Left ventricle myocardium inferior (tissue), 1 donor: ENCODE measurements around the gene EID2. TPM values are rescaled to one million over a fixed set of nuclear protein-coding genes. Genes with fewer than 3 reads are reported as not detected.

Experiments used
- DNase-seq: peaks from one replicate; pipeline ENCODE4 v3.0.0-alpha.2; 2020
- H3K27ac ChIP-seq: fragments of 200-600 bp; replicated peaks from 2 replicates; pipeline ENCODE4 v1.8.0; 2021
- H3K27me3 ChIP-seq: fragments of 200-600 bp; 2 replicates; pipeline ENCODE4 v1.8.0; 2021; ENCODE audit warnings: low read depth
- H3K36me3 ChIP-seq: fragments of 200-600 bp; 2 replicates; pipeline ENCODE4 v1.8.0; 2021
- H3K4me1 ChIP-seq: fragments of 200-600 bp; 2 replicates; pipeline ENCODE4 v1.8.0; 2021
- H3K4me3 ChIP-seq: fragments of 200-600 bp; 2 replicates; pipeline ENCODE4 v1.8.0; 2021; ENCODE audit warnings: mild to moderate bottlenecking, moderate library complexity
- H3K9me3 ChIP-seq: fragments of 200-600 bp; replicated peaks from 2 replicates; pipeline ENCODE4 v1.8.0; 2021
- CTCF ChIP-seq: fragments of 200-600 bp; IDR thresholded peaks from 2 replicates; pipeline ENCODE4 v1.8.0; 2021; ENCODE audit warnings: antibody characterized with exemption, mild to moderate bottlenecking, borderline replicate concordance
- intact Hi-C: fragments of 100-400 bp; cut with micrococcal nuclease; formaldehyde crosslinking; loops from one replicate; pipeline ENCODE4 v1.11.0; 2022
- total RNA-seq: library from RNA; stranded (reverse); fragmentation: NEBNext Ultra II Directional; extraction: Animal tissue kit (Norgen Biotek cat#: 25700); gene quantifications from one replicate; pipeline ENCODE4 v1.2.1, GENCODE V29; 2021
- donor health status: DM: no; HTN: yes; CAD: no; lungs with severe emphysema.

EID2 gene
- total RNA-seq, 1 donor from 2014 or later = 9.8 TPM

- no peak for TF ChIP-seq CTCF
- peaks cover 60% of the 10 kb centered on the region for H3K27me3 ChIP-seq
- DNase-seq = no peak
- no peak overlapping the region for H3K27ac ChIP-seq
- H3K36me3 ChIP-seq = no peaks in the 10 kb centered on the region
- intact Hi-C loops = no loop called here
- H3K9me3 ChIP-seq = no peaks in the 10 kb centered on the region
- peaks cover 17% of the 10 kb centered on the region for H3K4me1 ChIP-seq
- no peak overlapping the region for H3K4me3 ChIP-seq
Measured at GRCh38 chr19:39517432-39517831, 22.5 kb downstream of the EID2 start.

GRCh38 chr19:39516270-39516669 is 23.7 kb downstream of the EID2 start:
- Histone ChIP-seq H3K27ac (no peak overlapping the region), H3K4me3 (no peak overlapping the region), H3K4me1 (peaks cover 17% of the 10 kb centered on the region), H3K27me3 (peaks cover 72% of the 10 kb centered on the region), H3K9me3 (no peaks in the 10 kb centered on the region), H3K36me3 (no peaks in the 10 kb centered on the region)
- no peak for DNase-seq
- TF ChIP-seq CTCF = no peak
- intact Hi-C loops = no loop called here

- Histone ChIP-seq H3K4me3 (peak overlapping the region; percentile 57), H3K27ac (no peak overlapping the region), H3K9me3 (no peaks in the 10 kb centered on the region), H3K4me1 (peaks cover 17% of the 10 kb centered on the region), H3K27me3 (peaks cover 78% of the 10 kb centered on the region), H3K36me3 (no peaks in the 10 kb centered on the region)
- no peak for DNase-seq
- intact Hi-C loops = no loop called here
- TF ChIP-seq CTCF = no peak
Measured at GRCh38 chr19:39515551-39516191, 24.3 kb downstream of the EID2 start.

GRCh38 chr19:39514840-39515550 is 25.0 kb downstream of the EID2 start, which contains the start of gene SELENOV:
TSS of gene SELENOV (plus strand) at chr19:39515139. CDS start at chr19:39515213, 74 bp downstream.
- no peak for TF ChIP-seq CTCF
- DNase-seq = no peak
- intact Hi-C loops = no loop called here
- Histone ChIP-seq H3K9me3 (no peaks in the 10 kb centered on the region), H3K36me3 (no peaks in the 10 kb centered on the region), H3K27me3 (peaks cover 85% of the 10 kb centered on the region), H3K4me1 (peaks cover 17% of the 10 kb centered on the region), H3K27ac (no peak within 1 kb of the TSS), H3K4me3 (peak within 1 kb of the TSS; percentile 57)

- no peak overlapping the region for H3K4me3 ChIP-seq
- DNase-seq = no peak
- H3K36me3 ChIP-seq = no peaks in the 10 kb centered on the region
- intact Hi-C loops = no loop called here
- no peak for TF ChIP-seq CTCF
- H3K9me3 ChIP-seq = no peaks in the 10 kb centered on the region
- peaks cover 17% of the 10 kb centered on the region for H3K4me1 ChIP-seq
- H3K27ac ChIP-seq = no peak overlapping the region
- H3K27me3 ChIP-seq = peaks cover 100% of the 10 kb centered on the region
Measured at GRCh38 chr19:39512988-39513387, 27.0 kb downstream of the EID2 start.
